Endothelial cell (in vitro differentiated cells): ENCODE measurements around the gene WNT7B. TPM values are rescaled to one million over a fixed set of nuclear protein-coding genes. Genes with fewer than 3 reads are reported as not detected.

Source experiments
- DNase-seq: peaks from one replicate; pipeline ENCODE4 v3.0.0; 2021; ENCODE audit warnings: low spot score
- H3K27ac Mint-ChIP-seq: one replicate; pipeline ENCODE4 v1.8.0; 2021; ENCODE audit warnings: mixed read lengths, inconsistent platforms; ENCODE audit not compliant: unreplicated experiment
- H3K27me3 Mint-ChIP-seq: one replicate; pipeline ENCODE4 v1.8.0; 2021; ENCODE audit warnings: mild to moderate bottlenecking, moderate library complexity, mixed read lengths, inconsistent platforms; ENCODE audit not compliant: unreplicated experiment
- H3K36me3 Mint-ChIP-seq: one replicate; pipeline ENCODE4 v1.8.0; 2021; ENCODE audit warnings: mild to moderate bottlenecking, low read depth, mixed read lengths, inconsistent platforms; ENCODE audit not compliant: unreplicated experiment
- H3K4me1 Mint-ChIP-seq: one replicate; pipeline ENCODE4 v1.8.0; 2021; ENCODE audit warnings: mild to moderate bottlenecking, mixed read lengths, inconsistent platforms; ENCODE audit not compliant: unreplicated experiment
- H3K4me3 Mint-ChIP-seq: one replicate; pipeline ENCODE4 v1.8.0; 2021; ENCODE audit warnings: mild to moderate bottlenecking, mixed read lengths, inconsistent platforms; ENCODE audit not compliant: unreplicated experiment
- H3K9me3 Mint-ChIP-seq: one replicate; pipeline ENCODE4 v1.8.0; 2021; ENCODE audit warnings: mixed read lengths, inconsistent platforms; ENCODE audit not compliant: unreplicated experiment
- CTCF ChIP-seq: fragments of 200-600 bp; sonication (generic); IDR thresholded peaks from one replicate; pipeline ENCODE4 v1.5.0; 2021; ENCODE audit warnings: antibody characterized with exemption; ENCODE audit not compliant: unreplicated experiment
- total RNA-seq: library from RNA; stranded (reverse); fragmentation: NEBNext Ultra II Directional; extraction: Animal tissue kit (Norgen Biotek cat#: 25700); gene quantifications from one replicate; pipeline ENCODE4 v1.2.1, GENCODE V29; 2021; ENCODE audit not compliant: unreplicated experiment

Gene WNT7B
- total RNA-seq, 1 donor from 2014 or later = not detected

GRCh38 chr22:45992737-45993136 lies 15.8 kb upstream of the WNT7B start:
- H3K9me3 Mint-ChIP-seq = no peaks in the 10 kb centered on the region
- H3K4me1 Mint-ChIP-seq = peaks cover 4% of the 10 kb centered on the region
- H3K36me3 Mint-ChIP-seq = peaks cover 12% of the 10 kb centered on the region
- TF ChIP-seq CTCF = no peak
- no peak overlapping the region for H3K27ac Mint-ChIP-seq
- no peak for DNase-seq
- H3K4me3 Mint-ChIP-seq = no peak overlapping the region
- H3K27me3 Mint-ChIP-seq = peaks cover 6% of the 10 kb centered on the region

- TF ChIP-seq CTCF = no peak
- no peak overlapping the region for H3K4me3 Mint-ChIP-seq
- H3K9me3 Mint-ChIP-seq = no peaks in the 10 kb centered on the region
- peaks cover 3% of the 10 kb centered on the region for H3K4me1 Mint-ChIP-seq
- no peak overlapping the region for H3K27ac Mint-ChIP-seq
- H3K27me3 Mint-ChIP-seq = peaks cover 10% of the 10 kb centered on the region
- no peak for DNase-seq
- peaks cover 12% of the 10 kb centered on the region for H3K36me3 Mint-ChIP-seq
Observed at GRCh38 chr22:45991098-45991497, 14.1 kb upstream of the WNT7B start.

GRCh38 chr22:45987136-45987861 lies 10.3 kb upstream of the WNT7B start:
- Mint-ChIP-seq H3K27ac (no peak overlapping the region), H3K4me3 (no peak overlapping the region), H3K9me3 (no peaks in the 10 kb centered on the region), H3K27me3 (peaks cover 18% of the 10 kb centered on the region), H3K36me3 (no peaks in the 10 kb centered on the region), H3K4me1 (no peaks in the 10 kb centered on the region)
- no peak for TF ChIP-seq CTCF
- no peak for DNase-seq

- peaks cover 14% of the 10 kb centered on the region for H3K27me3 Mint-ChIP-seq
- no peak overlapping the region for H3K4me3 Mint-ChIP-seq
- no peaks in the 10 kb centered on the region for H3K36me3 Mint-ChIP-seq
- no peak for TF ChIP-seq CTCF
- DNase-seq = no peak
- no peaks in the 10 kb centered on the region for H3K4me1 Mint-ChIP-seq
- H3K27ac Mint-ChIP-seq = no peak overlapping the region
- H3K9me3 Mint-ChIP-seq = no peaks in the 10 kb centered on the region
Observed at GRCh38 chr22:45984316-45984916, 7.5 kb upstream of the WNT7B start.

- no peak for TF ChIP-seq CTCF
- no peaks in the 10 kb centered on the region for H3K36me3 Mint-ChIP-seq
- H3K4me1 Mint-ChIP-seq = no peaks in the 10 kb centered on the region
Observed at GRCh38 chr22:45983797-45984196, 6.8 kb upstream of the WNT7B start.

More at GRCh38 chr22:45983797-45984196, 6.8 kb upstream of the WNT7B start:
- no peak for DNase-seq
- no peaks in the 10 kb centered on the region for H3K9me3 Mint-ChIP-seq
- H3K27me3 Mint-ChIP-seq = peaks cover 14% of the 10 kb centered on the region
- no peak overlapping the region for H3K4me3 Mint-ChIP-seq
- no peak overlapping the region for H3K27ac Mint-ChIP-seq
